Vagina (tissue), 2 donors: ENCODE results near the gene SH3RF1. TPM values are rescaled to one million over a fixed set of nuclear protein-coding genes. Genes with fewer than 3 reads are reported as not detected.

Source experiments
- DNase-seq, 2 donors: peaks; one replicate each; pipeline ENCODE4 v3.0.0-alpha.2; 2017; ENCODE audit errors: extremely low spot score in 2 of 2
- H3K27ac ChIP-seq: fragments of 200-600 bp; sonication (generic); one replicate; pipeline ENCODE4 v1.5.1; 2019
- H3K27me3 ChIP-seq: fragments of 200-600 bp; sonication (generic); one replicate; pipeline ENCODE4 v1.5.1; 2019
- H3K36me3 ChIP-seq, 2 donors: fragments of 200-600 bp; sonication (generic); one replicate each; pipeline ENCODE4 v1.5.1; 2017 to 2019
- H3K4me1 ChIP-seq: fragments of 200-600 bp; sonication (generic); one replicate; pipeline ENCODE4 v1.5.1; 2019
- H3K4me3 ChIP-seq, 2 donors: fragments of 200-600 bp; sonication (generic); 1 replicate in 1 of 2; 2 replicates in 1 of 2; pipeline ENCODE4 v1.5.1; 2016 to 2019
- H3K9me3 ChIP-seq: fragments of 200-600 bp; sonication (generic); one replicate; pipeline ENCODE4 v1.5.1; 2019
- POLR2A ChIP-seq, 2 donors: fragments of 450-650 bp; IDR thresholded peaks; one replicate each; pipeline ENCODE4 v1.6.1; 2017; ENCODE audit warnings: antibody characterized with exemption in 2 of 2, mild to moderate bottlenecking in 2 of 2, moderate library complexity in 2 of 2
- POLR2AphosphoS5 ChIP-seq, 2 donors: sonication (generic); formaldehyde crosslinking; IDR thresholded peaks; one replicate each; pipeline ENCODE4 v1.9.0; 2017; ENCODE audit warnings: antibody characterized with exemption in 2 of 2, mild to moderate bottlenecking in 2 of 2, low read depth in 1 of 2; ENCODE audit not compliant: insufficient read depth in 1 of 2
- intact Hi-C: fragments of 100-400 bp; cut with DNase I; formaldehyde crosslinking; loops from one replicate; pipeline ENCODE4 v1.15.1; 2023
- total RNA-seq: library from RNA; depleted of rRNA; stranded (reverse); fragments of >200 nt; gene quantifications from one replicate; pipeline ENCODE4 v1.2.3, GENCODE V29; 2016
- TF ChIP-seq, protein P1 (sequence below), 3 experiments: fragments of 450-650 bp in 2 of 3; fragments of 200-600 bp in 1 of 3; sonication (generic) in 1 of 3; IDR thresholded peaks; one replicate each; pipeline ENCODE4 v1.5.1; 2017 to 2019; ENCODE audit warnings: antibody characterized with exemption in 3 of 3, mild to moderate bottlenecking in 2 of 3, moderate library complexity in 2 of 3

SH3RF1 gene
- total RNA-seq, 1 donor from 2014 or later = 16.0 TPM

DNA sequence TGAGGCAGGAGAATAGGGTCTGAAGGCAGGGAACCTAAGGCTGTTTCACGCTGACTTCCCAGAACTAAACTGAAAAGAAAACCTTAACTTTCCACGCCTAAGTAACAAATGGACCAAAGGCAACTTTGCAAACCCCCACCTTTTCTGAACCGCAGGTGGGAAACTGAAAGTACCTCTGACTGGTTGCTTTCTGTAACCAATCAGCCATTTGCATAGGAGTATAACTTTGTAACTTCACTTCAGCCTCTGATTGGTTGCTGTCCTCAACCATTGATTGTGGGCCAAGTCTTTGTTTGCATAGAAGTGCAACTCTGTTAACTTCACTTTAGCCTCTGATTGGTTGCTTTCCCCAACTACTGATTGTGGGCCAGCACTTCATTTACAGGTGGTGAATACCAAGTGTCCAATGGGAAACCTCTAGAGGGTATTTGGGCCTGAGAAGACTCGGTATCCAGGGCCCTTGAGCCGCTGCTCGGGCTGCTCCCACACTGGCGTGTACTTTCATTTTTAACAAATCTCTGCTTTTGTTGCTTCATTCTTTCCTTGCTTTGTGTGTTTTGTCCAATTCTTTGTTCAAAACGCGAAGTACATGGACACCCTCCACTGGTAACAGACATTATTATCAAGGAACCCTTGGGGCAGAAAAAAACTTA, 139.1 kb downstream of the SH3RF1 start:
- H3K36me3 ChIP-seq = peaks cover 0 to 19% of the 10 kb centered on the region in 2 donors
- peaks cover 8% of the 10 kb centered on the region for H3K4me1 ChIP-seq
- intact Hi-C loops = no loop called here
- H3K9me3 ChIP-seq = no peaks in the 10 kb centered on the region
- H3K4me3 ChIP-seq = no peak overlapping the region
- DNase-seq = no peak
- H3K27ac ChIP-seq = no peak overlapping the region
- H3K27me3 ChIP-seq = no peaks in the 10 kb centered on the region
- TF ChIP-seq, protein P1, sequence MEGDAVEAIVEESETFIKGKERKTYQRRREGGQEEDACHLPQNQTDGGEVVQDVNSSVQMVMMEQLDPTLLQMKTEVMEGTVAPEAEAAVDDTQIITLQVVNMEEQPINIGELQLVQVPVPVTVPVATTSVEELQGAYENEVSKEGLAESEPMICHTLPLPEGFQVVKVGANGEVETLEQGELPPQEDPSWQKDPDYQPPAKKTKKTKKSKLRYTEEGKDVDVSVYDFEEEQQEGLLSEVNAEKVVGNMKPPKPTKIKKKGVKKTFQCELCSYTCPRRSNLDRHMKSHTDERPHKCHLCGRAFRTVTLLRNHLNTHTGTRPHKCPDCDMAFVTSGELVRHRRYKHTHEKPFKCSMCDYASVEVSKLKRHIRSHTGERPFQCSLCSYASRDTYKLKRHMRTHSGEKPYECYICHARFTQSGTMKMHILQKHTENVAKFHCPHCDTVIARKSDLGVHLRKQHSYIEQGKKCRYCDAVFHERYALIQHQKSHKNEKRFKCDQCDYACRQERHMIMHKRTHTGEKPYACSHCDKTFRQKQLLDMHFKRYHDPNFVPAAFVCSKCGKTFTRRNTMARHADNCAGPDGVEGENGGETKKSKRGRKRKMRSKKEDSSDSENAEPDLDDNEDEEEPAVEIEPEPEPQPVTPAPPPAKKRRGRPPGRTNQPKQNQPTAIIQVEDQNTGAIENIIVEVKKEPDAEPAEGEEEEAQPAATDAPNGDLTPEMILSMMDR (IDR thresholded peaks at IDR 0.05) = no peak
- no peak for TF ChIP-seq POLR2AphosphoS5 (IDR thresholded peaks at IDR 0.05; ENCODE audit: insufficient read depth in 1 of 2, low read depth in 1 of 2)
- TF ChIP-seq POLR2A (IDR thresholded peaks at IDR 0.05) = no peak

DNA sequence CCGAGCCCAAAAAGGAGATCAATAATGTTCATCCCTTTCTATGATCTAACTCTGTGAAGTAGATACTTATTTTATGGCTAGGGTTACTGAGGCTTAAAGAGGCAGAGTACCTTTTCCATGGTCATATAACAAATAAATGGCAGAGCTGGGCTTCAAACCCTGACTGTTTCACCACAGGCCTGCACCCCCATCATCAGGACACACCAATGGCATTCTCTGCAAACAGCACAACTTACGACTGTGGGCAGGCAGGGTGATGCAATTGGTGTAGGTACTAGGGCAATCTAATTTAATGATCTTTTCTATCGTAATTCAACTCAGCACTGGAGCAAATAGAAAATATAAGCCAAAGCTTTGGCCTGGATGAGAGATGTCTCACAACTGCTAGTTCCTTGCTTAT, 141.9 kb downstream of the SH3RF1 start:
- DNase-seq = no peak
- Histone ChIP-seq H3K9me3 (no peaks in the 10 kb centered on the region), H3K27me3 (no peaks in the 10 kb centered on the region), H3K4me3 (no peak overlapping the region), H3K27ac (no peak overlapping the region), H3K36me3 (peaks cover 0 to 16% of the 10 kb centered on the region in 2 donors), H3K4me1 (no peaks in the 10 kb centered on the region)
- intact Hi-C loops = no loop called here
- no peak for TF ChIP-seq POLR2A (IDR thresholded peaks at IDR 0.05)
- no peak for TF ChIP-seq POLR2AphosphoS5 (IDR thresholded peaks at IDR 0.05; ENCODE audit: insufficient read depth in 1 of 2, low read depth in 1 of 2)
- TF ChIP-seq, protein P1 (IDR thresholded peaks at IDR 0.05) = no peak

DNA sequence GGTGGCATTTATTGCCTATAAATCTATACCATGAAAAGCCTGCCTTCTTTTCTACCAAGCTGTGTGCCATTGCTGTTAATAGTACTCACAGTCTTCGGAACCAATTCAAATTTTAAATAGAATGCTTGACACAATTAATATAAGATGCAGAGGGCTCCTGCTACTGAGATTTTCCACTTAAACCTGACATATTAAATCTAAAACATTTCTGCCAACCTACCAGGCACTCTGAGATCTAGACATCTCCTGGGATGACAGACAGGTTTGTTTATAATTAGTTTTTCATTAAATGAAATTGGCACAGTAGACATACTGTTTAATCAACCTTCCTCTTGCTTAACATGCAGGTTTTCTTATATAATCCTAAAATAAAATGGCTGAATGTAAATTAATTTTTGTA, 143.4 kb downstream of the SH3RF1 start:
- H3K4me3 ChIP-seq = no peak overlapping the region
- intact Hi-C loops = no loop called here
- H3K36me3 ChIP-seq = peaks cover 0 to 4% of the 10 kb centered on the region in 2 donors
- H3K4me1 ChIP-seq = no peaks in the 10 kb centered on the region
- no peak for DNase-seq
- no peaks in the 10 kb centered on the region for H3K27me3 ChIP-seq
- no peaks in the 10 kb centered on the region for H3K9me3 ChIP-seq
- TF ChIP-seq, protein P1 (IDR thresholded peaks at IDR 0.05) = no peak
- no peak for TF ChIP-seq POLR2AphosphoS5 (IDR thresholded peaks at IDR 0.05; ENCODE audit: insufficient read depth in 1 of 2, low read depth in 1 of 2)
- no peak for TF ChIP-seq POLR2A (IDR thresholded peaks at IDR 0.05)
- no peak overlapping the region for H3K27ac ChIP-seq

DNA sequence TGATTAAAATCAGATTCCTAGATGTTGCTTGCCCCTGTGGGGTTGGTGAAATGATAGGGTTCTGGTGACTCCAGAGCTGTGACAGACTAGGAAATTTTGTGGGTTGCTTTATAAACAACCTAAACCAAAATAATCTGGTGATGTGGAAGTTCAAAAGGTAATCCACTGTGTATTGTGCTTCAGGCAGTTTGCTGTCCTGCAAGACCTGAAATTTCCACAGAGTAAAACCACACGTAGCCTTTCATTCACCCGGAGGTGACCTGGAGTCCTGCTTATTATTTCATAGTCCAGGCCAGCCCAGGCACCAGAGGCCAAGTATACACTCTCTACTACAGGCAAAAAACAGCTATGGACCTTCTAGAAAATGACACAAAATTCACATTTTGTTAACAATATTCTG, 146.1 kb downstream of the SH3RF1 start:
- Histone ChIP-seq H3K27me3 (no peaks in the 10 kb centered on the region), H3K9me3 (no peaks in the 10 kb centered on the region), H3K4me3 (no peak overlapping the region), H3K36me3 (no peaks in the 10 kb centered on the region), H3K4me1 (no peaks in the 10 kb centered on the region), H3K27ac (no peak overlapping the region)
- no peak for DNase-seq
- TF ChIP-seq POLR2A (IDR thresholded peaks at IDR 0.05) (no peak), POLR2AphosphoS5 (IDR thresholded peaks at IDR 0.05; ENCODE audit: insufficient read depth in 1 of 2, low read depth in 1 of 2) (no peak)
- TF ChIP-seq, protein P1 (IDR thresholded peaks at IDR 0.05) = no peak
- intact Hi-C loops = no loop called here

DNA sequence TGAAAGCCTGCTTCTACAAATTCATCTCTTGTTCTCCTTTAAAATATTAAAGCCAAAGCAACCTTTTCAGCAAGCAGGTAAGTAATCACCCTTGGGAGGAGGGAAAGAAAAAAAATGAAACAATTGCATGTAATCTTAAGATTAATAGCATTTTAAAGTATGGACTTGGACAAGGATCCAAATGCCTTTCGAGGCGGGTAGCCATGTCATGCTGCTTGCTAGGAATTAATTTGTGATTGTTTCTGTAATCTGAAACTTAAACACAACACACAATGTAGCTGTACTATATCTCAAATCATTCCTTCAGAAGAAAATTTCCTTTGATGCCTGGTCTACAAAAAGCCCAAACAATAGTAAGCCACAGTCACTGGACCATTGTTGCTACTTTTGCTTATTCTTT, 148.3 kb downstream of the SH3RF1 start:
- Histone ChIP-seq H3K27ac (no peak overlapping the region), H3K4me3 (no peak overlapping the region), H3K27me3 (no peaks in the 10 kb centered on the region), H3K9me3 (no peaks in the 10 kb centered on the region), H3K36me3 (peaks cover 0 to 3% of the 10 kb centered on the region in 2 donors), H3K4me1 (no peaks in the 10 kb centered on the region)
- TF ChIP-seq POLR2AphosphoS5 (IDR thresholded peaks at IDR 0.05; ENCODE audit: insufficient read depth in 1 of 2, low read depth in 1 of 2) (no peak), POLR2A (IDR thresholded peaks at IDR 0.05) (no peak)
- TF ChIP-seq, protein P1 (IDR thresholded peaks at IDR 0.05) = no peak
- no peak for DNase-seq
- intact Hi-C loops = no loop called here
